Epithelial cell of esophagus (primary cell): ENCODE measurements around the gene ZNF524.

Experiments used
- DNase-seq: peaks from one replicate; pipeline ENCODE4 v3.0.0; 2010; ENCODE audit warnings: low read depth
- H3K4me3 ChIP-seq: 2 replicates; pipeline ENCODE4 v1.5.1; 2011; ENCODE audit warnings: mild to moderate bottlenecking, low read length, control low read depth
- CTCF ChIP-seq: IDR thresholded peaks from 2 replicates; pipeline ENCODE4 v1.5.1; 2011; ENCODE audit warnings: low read depth, mild to moderate bottlenecking, low read length, control low read depth, inconsistent platforms; ENCODE audit not compliant: insufficient read depth; ENCODE audit errors: missing control alignments

Gene ZNF524

DNA sequence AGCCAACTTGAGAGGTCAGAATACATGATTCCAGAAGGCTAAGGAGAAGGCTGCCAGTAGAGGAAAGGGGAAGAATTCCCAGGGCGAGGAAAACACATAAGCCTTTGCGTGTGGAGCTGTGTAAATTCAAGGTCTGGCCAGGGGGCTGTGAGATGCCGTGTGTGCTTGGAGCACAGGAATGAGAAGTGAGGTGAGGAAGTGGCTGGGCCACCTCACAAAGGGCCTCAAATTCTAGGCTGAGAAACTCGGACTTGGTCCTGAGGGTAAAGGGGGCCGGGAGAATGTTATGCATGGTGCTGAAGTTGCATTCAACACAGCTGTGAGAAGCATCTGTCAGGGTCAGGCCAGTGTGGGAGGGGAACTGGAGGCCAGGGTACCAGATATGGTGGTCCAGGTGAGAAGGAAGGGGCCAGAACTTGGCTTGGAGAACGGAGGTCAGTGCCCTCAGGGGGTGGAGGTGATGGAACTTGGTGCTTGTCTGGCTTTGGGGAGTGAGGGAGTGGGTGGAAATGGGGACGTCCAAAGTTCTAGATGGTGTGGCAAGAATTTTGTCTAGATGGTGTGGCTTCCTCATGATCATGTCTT lies 35.9 kb downstream of the ZNF524 start:
- no peak for DNase-seq
- no peak for TF ChIP-seq CTCF
- peak overlapping the region; percentile 100 for H3K4me3 ChIP-seq

DNA sequence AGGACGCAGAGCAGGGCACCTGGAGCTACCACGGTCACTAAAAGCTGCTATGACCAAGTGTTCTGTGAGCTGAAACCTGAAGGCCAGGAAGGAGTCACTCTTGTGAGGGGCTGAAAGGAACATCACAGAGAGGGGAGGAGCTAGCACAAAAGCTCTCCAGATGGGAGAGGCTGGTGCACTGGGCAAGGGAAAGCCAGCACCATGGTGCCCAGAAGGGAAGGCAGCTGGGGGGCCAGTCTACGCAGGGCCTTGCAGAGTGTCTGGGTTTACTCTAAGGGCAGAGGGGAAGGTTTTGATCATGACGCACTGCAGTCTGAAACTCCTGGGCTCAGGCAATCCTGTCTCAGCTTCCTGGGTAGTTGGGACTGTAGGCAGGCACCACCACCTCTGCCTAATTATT lies 36.6 kb downstream of the ZNF524 start:
- H3K4me3 ChIP-seq, result no peak overlapping the region
- no peak for DNase-seq
- no peak for TF ChIP-seq CTCF

DNA sequence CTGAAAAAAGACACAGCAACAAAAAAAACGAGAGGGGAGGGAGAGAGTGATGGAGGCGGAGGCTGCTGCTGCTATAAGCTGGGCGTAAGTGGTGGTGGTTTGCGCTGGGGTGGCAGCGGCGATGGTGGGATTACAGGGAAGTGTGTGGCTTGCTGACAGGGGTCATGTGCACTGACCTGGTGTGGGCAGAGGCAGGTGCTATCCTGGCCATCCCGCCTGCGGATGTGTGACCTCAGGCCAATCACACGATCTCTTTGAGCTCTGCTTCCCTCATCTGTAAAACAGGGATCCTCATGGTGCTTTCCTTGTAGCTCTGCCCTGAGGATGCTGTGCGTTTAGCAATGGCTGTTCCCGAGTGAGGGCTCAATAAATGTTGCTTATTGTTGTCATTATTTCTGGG lies 37.4 kb downstream of the ZNF524 start:
- H3K4me3 ChIP-seq, result no peak overlapping the region
- TF ChIP-seq CTCF, result no peak
- DNase-seq, result no peak

DNA sequence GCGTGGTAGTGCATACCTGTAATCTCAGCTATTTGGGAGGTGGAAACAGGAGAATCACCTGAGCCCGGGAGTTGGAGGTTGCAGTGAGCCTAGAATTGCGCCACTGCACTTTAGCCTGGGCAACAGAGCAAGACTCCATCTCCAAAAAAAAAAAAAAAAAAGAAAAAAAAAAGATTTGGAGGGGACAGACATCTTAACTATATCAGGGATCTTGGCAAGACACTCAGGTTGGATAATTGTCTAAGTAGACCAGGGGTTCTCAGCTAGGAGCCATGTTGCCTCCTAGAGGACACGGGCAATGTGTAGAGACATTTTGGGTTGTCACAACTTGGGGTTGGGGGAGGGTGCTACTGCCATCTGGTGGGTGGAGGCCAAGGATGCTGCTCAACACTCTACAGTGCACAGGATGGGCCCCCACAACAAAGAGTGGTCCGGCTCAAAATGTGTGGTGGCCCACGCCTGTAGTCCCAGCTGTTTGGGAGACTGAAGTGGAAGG lies 38.8 kb downstream of the ZNF524 start:
- peak; percentile 45 for DNase-seq

GRCh38 chr19:55640043-55640576 lies 40.0 kb downstream of the ZNF524 start:
- H3K4me3 ChIP-seq, result peak overlapping the region; percentile 80
- DNase-seq, result peak; percentile 81
- peak; percentile 36 for TF ChIP-seq CTCF

More for the DNA sequence above, 38.8 kb downstream of the ZNF524 start:
- H3K4me3 ChIP-seq, result no peak overlapping the region
- peak; percentile 64 for TF ChIP-seq CTCF

- H3K4me3 ChIP-seq, result peak within 1 kb of the TSS; percentile 80
- no peak for TF ChIP-seq CTCF
- peak; percentile 59 for DNase-seq
These were observed 40.7 kb downstream of the ZNF524 start, which contains the start of gene ZNF580 for GRCh38 chr19:55640577-55641425. Gene ZNF580, plus strand, starts transcription at chr19:55641002. Its CDS starts 1,507 bp downstream, at chr19:55642509.
